ENCODE measurements around the gene GALNTL6. TPM values are rescaled to one million over a fixed set of nuclear protein-coding genes. Genes with fewer than 3 reads are reported as not detected.

The GALNTL6 gene
- polyA plus RNA-seq, 3 donors, result 0.79 to 1.5 (median 1.0) TPM

DNA sequence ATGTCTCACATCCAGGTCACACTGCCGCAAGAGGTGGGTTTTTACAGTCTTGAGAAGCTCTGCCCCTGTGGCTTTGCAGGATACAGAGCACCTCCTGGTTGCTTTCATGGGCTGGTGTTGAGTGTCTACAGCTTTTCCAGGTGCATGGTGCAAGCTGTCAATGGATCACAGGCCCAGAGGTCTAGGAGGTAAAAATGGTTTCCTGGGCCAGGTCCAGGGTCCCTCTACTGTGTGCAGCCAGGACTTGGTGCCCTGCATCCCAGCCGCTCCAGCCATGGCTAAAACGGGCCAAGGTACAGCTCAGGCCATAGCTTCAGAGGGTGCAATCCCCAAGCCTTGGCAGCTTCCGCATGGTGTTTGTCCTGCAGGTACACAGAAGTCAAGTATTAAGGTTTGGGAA, 921.4 kb downstream of the GALNTL6 start:
- DNase-seq (ENCODE audit: extremely low read depth in 1 of 11, low read depth in 9 of 11, low spot score in 4 of 11), result no peak

DNA sequence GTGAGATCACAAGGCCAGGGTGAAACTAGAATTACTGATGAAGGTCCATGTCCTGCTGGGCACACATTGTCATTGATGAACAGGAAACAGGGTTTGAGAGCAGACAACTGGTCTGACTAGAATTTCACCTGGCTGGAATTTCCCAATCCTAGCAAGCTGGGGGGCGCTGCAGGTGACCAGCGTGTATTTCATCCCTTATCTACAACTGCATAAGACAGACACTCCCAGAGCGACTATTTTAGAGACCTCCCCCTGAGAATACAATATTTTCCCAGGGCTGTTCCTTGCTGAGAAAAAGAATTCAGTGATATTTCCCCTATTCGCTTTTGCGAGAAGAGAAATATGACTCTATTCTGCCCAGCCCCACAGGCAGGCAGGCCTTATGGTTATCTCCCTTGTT, 922.8 kb downstream of the GALNTL6 start:
- DNase-seq (ENCODE audit: extremely low read depth in 1 of 11, low read depth in 9 of 11, low spot score in 4 of 11), result no peak

DNA sequence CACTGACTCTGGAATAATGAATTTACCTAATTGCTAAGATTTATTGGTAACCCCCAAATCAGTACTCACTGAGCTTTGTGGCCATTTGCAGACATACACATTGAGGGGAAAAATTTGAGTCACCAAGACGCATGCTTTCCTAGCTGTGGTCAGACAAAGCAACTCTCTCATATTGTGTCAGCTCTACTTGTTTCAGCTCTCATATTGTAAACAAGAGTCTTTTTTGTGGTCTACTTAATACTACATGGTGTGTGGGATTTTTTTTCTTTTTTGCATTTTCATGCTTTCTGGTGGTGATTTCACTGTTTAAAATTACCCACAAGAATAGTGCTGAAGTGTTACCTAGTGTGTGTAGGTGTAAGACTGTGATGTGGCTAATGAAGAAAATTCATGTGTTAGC, 927.2 kb downstream of the GALNTL6 start:
- no peak for DNase-seq (ENCODE audit: extremely low read depth in 1 of 11, low read depth in 9 of 11, low spot score in 4 of 11)

DNA sequence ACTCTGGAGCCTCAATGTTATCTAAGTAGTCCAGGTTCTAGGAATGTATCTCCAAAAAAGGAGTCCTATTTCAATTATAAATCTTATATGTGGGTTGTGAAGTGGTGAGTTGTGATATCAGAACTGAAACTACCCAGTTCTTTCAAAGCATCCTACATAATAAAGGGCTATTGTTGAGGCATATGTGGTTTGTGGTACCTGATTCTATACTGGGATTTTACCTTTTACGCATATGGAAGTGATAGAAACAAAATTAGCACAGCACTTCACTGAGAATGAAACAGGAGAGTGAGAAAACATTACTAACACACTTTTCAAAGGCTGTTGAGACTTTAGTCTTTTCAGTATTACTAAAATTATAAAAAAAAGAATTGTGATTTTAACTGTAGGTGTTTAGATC, 937.7 kb downstream of the GALNTL6 start:
- no peak for DNase-seq (ENCODE audit: extremely low read depth in 1 of 11, low read depth in 9 of 11, low spot score in 4 of 11)

DNA sequence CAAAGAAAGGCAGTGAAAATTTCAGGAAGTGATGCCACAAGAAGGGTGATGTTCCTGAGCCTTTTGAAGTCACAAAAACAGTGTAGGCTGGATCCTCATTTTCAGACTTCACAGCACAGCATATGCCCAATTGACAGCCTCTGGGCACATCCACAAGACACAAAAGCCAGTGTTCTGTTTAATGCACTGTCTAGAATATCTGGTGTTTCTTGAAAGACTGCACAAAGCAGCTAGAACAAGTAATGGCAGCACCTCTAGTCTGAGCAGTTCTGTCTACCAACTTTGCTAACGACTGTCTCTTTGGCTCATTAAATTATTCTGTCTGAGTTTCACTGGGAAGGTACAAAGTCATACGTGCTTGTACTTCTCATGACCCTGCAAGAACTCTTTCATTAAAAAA, 938.3 kb downstream of the GALNTL6 start:
- no peak for DNase-seq (ENCODE audit: extremely low read depth in 1 of 11, low read depth in 9 of 11, low spot score in 4 of 11)

DNA sequence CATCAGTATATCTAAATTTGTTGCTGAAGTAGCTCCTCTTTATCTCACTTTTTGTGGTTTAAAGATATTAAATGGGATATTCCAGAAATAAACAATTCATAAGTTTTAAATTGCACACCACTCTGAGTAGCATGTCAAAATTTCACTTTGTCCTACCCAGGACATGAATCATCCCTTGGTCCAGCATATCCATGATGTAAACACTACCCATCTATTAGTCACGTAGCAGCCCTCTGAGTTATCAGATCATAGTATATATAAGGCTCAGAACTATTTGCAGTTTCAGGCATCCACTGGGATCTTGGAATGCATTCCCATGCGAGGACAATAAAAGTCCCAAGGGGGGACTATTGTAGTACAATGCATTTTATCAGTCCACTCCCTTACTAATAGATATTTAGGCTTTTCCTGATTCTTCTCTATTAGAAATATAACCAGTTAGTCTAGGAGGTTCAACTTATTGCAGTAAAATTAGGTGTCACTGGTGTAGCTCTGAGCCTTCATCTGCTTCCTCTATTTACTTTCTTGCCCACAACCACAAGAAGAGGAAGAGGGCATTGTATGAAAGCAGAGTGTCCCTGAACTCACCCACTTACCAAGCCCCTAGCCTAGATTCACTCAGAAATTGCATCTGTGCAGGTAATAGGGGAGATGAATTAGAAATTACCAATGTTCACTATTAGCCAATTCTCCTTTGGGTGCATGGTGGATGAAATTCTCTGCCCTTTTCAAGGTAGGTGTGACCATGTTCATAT, 945.6 kb downstream of the GALNTL6 start:
- no peak for DNase-seq (ENCODE audit: extremely low read depth in 1 of 11, low read depth in 9 of 11, low spot score in 4 of 11)

DNA sequence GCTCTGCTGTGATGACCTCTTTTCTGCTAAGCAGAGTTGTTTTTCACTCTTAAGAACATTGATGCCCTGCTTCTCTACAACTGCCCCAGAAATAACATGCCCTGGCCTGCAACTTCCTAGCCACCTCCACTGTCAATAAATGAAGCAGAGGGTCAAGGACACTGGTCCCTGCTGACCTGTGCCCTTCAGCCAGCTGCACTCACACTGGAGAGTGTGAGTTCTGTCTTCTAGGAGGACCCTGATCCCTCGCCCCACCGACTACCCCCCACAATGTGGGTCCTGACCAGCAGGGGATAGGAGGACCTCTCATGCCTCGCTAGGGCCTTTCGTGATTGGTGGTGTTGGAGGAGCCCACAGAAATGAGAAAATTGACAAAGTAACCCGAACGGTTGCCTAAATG, 947.3 kb downstream of the GALNTL6 start:
- DNase-seq (ENCODE audit: extremely low read depth in 1 of 11, low read depth in 9 of 11, low spot score in 4 of 11), result no peak

DNA sequence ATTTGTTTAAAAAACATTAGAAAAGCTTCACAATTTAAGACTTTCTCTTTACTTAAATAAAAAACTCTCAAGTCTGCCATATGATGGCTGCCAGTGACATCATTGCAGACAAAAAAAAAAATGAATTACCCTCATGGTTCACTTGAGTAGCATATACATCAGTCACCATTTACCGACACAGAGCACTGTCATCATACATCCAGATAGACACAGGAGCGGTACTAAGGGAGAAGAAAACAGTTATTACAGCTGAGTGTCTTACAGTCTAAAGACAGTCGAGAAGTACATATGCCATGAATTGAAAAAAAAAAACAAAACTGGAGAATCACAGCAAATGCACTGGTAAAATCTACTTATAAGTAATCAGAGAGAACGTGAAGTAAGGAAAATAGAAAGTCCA, 949.7 kb downstream of the GALNTL6 start:
- DNase-seq (ENCODE audit: extremely low read depth in 1 of 11, low read depth in 9 of 11, low spot score in 4 of 11), result no peak

DNA sequence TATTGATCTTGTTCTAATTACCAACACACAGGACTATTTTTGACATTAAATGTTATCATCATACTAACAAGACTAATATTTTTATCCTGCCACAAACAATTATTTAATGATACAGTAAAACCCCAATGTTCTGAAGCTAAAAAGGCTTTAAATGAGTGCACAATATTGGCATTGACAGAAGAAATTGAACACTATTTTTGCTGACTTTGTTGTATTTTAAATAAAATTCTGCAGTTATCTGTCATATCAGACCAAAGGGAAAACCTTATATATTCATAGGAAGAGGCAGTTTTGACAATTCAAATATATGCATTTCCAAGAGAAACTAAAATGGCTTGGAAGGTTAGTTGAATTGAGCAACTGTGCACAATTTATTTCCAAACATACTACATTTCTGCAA, 957.6 kb downstream of the GALNTL6 start:
- DNase-seq (ENCODE audit: extremely low read depth in 1 of 11, low read depth in 9 of 11, low spot score in 4 of 11), result no peak

DNA sequence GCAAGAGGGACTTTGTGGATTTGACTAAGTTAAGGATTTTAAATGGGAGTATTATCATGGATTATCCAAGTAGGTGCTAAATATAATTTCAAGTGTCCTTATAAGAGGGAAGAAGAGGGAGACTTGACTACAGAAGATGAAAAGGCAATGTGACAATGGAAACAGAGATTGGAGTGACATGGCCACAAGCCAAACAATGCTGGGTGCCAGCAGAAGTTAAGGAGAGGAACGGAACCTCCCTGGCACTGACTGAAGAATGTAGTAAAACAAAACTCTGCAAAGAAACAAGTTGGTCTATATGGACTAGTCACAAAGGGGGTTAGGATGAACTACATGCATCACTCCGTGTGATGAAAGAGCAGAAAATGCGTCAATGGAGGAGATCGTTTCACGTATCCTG, 959.6 kb downstream of the GALNTL6 start:
- no peak for DNase-seq (ENCODE audit: extremely low read depth in 1 of 11, low read depth in 9 of 11, low spot score in 4 of 11)

DNA sequence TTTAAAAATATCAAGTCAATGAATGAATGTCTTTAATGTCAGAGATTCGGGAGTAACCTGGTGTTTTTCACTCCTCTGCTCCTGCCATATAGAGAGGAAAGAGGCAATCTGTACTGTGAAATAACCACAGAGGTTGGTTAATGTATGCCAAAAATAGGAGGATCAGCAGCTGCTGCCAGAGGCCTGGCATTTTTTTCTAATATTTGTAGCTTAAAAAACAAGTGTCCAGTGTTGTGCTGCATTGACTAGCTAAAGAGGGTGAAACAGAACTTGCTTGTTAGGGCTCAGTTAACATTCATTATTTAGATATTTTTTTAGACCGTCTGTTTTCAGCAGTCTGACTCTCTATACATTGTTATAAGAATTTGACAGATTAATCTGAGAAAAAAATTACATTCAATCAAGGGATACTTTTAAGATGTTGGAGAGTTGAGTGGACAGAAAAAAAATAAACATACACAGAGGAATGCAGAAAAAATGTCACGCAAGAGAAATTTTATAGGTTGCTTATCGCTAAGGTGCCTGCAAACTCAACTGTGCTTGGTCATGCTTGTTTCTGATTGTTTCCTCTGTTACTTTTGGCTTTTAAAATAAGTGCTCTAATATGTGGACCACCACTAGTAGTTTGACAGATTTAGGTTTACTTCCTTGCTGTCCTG, 963.1 kb downstream of the GALNTL6 start:
- DNase-seq (ENCODE audit: extremely low read depth in 1 of 11, low read depth in 9 of 11, low spot score in 4 of 11), result peak in 1 of 11 donors; percentile 31

DNA sequence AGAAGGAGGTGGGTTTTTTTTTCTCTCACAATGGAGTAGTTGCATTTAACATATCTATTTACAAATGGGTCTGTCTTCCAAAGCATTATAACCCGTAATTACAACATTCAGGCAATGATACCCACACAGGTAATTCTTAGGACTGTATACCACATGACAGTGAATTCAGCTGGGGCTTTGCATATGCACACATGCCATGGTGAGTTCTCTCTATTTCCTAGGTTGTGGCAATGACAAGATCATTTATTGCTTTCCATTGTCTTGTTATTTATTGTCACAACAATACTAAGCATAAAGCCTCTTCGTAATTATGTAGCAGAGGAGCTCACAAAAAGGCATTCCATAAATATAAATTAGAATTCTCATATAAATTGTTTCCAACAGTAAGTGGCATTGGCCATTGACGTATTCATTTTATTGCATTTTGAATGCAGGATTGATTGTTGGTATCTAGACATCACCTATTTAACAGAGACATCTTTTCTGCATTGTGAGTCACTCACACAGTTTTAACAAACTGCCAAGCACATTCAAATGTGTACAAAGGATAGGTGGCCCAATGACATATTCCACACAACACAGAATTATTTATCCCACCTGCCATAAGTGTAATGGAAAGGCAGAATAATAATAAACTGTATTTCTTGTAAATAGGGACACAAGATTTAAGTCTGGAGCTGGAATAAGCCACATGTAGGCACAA, 964.7 kb downstream of the GALNTL6 start:
- no peak for DNase-seq (ENCODE audit: extremely low read depth in 1 of 11, low read depth in 9 of 11, low spot score in 4 of 11)

DNA sequence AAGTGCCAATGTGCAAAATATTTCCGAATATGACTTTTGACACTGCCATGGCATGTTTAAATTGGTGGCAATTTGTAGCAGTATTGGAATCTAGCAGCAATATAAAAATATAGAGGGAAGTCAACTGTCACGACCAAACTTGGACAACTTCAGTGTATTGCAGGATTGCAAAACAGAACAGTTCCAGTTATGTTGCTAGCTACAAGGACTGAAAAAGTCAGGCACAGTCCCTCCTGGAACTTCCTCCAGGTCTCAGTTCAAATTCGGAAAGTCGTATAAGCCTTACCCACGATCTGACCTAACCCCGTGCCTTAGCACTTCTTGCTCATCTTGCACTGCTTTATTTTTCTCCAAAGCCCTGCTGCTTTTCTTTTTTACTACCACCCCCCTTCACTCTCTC, 965.4 kb downstream of the GALNTL6 start:
- no peak for DNase-seq (ENCODE audit: extremely low read depth in 1 of 11, low read depth in 9 of 11, low spot score in 4 of 11)

DNA sequence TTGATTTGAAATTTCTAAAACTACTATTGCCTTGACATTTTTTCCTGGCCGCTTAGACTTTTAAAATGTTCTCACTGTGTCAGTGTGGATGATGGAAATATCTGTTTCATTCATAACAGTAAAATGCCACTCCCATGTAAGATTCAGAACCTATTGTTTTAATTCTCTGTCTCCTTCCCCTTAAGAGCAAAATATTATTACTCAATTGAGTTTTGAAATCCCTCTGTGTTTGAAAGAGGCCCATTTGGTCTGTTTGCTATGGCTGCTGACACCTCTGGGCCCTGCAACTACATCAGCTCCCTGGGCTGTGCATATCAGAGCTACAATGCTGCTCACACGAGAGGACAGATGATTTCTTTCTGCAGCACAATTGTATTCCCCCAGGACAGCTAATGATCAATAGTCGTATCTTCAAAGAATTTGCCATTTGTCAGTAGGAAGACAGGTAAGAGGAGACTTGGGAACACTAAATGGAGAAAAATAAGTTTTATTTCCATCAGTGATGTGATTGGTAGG, 967.4 kb downstream of the GALNTL6 start:
- DNase-seq (ENCODE audit: extremely low read depth in 1 of 11, low read depth in 9 of 11, low spot score in 4 of 11), result no peak

DNA sequence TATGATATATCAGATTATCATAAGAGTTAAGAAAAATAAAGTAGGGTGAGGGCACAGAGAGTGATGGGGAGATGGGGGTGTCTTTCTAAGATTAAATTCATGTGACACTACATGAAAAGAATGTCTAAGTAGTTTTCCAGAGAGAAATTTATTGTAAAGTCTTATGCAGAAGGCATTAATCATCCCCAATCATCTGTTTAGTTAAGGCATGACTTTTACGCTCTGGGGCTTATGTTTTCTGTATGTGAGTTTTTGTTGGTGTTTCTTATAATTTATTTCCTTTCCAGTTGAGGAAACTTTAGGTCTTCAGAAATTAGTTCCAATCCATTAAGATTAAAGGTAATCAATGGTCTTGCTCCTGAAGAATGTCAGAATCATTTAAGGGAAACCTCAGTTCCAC, 972.4 kb downstream of the GALNTL6 start:
- DNase-seq (ENCODE audit: extremely low read depth in 1 of 11, low read depth in 9 of 11, low spot score in 4 of 11), result no peak

DNA sequence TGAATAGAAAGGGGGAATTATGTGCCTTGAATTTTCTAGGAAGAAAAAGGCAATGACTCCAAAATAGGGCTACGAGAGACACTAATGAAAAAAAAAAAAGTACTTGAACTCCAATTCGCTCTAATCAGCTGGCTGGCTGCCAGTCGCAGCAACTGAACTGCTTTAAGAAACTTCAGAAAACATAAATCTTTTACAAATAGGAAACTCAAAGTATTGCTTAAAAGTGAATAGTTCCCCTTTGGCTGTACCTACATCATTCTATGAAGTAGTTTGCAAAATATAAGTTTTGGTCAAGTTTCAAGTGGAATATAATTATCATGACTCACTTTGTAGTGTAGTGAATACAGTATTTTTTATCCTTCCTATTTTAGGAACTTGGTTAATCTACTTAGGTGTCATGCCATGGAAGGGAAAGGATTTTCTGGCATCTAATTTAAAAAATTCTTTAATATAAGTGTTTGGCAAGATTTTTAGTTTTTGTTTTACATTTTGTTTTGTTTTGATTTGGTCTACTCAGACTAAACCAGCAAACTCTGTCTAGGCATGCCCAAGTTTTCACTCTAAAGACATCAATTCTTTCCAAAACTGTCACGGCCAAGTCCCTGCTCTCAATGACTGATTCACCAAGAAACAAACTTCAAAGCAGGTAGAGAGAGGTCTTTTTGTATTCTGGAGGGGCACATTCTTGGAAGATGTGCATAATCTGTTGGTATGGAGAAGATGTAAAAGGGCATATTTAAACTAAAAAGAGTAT, 973.0 kb downstream of the GALNTL6 start:
- peak in 7 of 11 donors; percentile 33 to 47 (median 35) for DNase-seq (ENCODE audit: extremely low read depth in 1 of 11, low read depth in 9 of 11, low spot score in 4 of 11)

DNA sequence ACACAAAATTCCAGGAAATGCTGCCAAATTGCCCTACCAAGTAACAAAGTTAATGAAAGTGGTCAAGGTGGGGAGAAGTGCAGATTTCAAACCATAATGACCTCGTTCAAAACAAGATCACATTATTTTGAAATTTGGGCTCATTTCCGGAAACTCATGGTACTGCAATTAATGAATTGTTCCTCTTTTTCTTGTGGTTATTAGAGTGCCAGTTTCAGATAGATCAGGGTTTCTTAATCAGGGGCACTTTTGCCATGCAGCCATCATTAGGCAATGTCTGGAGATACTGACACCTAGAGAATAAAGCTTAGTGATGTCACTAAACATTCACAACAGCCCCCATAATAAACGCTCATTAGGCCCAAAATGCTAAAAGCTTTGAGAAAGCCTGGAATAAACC, 973.9 kb downstream of the GALNTL6 start:
- no peak for DNase-seq (ENCODE audit: extremely low read depth in 1 of 11, low read depth in 9 of 11, low spot score in 4 of 11)

DNA sequence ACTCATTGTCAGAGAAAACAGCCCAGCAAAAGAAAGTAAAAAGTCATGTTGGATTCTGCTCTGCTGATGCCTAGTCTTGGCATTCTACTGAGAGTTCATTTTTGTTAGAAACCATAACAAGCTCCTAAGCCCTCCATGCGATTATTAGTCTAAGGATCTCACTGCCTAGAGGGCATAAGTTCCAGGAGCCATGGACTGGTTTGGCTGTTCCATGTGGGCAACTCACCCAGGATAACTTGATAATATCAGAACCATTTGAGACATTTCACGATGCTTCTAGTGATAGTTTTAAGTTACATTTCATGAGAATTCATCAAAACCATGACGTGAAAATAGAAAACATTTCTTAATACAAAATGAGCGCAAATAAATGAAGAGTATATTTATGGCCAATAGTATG, 978.6 kb downstream of the GALNTL6 start:
- DNase-seq (ENCODE audit: extremely low read depth in 1 of 11, low read depth in 9 of 11, low spot score in 4 of 11), result no peak

DNA sequence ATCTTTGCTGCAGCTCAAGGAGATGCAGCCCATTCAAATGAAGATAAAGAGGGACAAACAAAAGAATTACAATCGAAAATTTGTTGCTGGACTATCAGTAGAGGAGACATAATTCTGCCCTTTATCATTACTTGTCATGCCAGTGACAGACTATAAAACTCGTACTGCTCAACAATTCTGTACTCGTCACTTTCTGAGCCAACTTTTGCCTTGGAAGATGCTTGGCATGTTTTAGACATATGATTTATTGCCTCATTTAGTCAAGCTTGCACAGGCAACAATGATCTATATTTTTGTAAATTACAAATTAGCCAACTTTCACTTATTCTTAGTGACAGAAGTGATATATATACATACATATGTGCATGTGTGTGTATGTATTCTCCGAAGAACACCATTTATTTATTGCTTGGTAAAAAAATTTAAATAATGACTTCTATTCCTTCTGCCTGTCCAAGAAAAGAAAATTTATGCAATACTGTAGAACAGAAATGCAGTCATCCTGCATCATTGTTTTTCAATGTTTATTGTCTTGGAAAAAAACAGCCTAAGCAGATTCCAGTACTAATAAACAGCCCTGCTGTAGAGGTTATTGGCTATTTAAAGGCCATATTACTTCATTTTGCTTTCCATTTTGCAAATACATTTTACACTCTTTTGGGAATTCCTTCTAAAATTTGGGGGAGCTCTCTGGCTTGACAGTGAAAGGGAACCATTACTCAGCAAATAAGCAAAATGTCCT, 980.5 kb downstream of the GALNTL6 start:
- no peak for DNase-seq (ENCODE audit: extremely low read depth in 1 of 11, low read depth in 9 of 11, low spot score in 4 of 11)

Measured in renal cortex interstitium (tissue), 11 donors.